Skeletal muscle cell (primary cell): Measurements from ENCODE around the gene IPO9.
"Not testable (repeated sequence)": the region's sequence is repeated elsewhere in the genome, so short reads cannot be mapped to it uniquely, and the experiment has no call there.

Source experiments
- DNase-seq: peaks from one replicate; pipeline ENCODE4 v3.0.0-alpha.2; 2010; ENCODE audit warnings: low read depth
- H3K4me3 ChIP-seq: 2 replicates; pipeline ENCODE4 v1.5.1; 2011; ENCODE audit warnings: low read depth, mild to moderate bottlenecking, control low read depth, low read length, moderate library complexity

Gene IPO9

GRCh38 chr1:201842472-201843027 lies 13.6 kb downstream of the IPO9 start:
- no peak for DNase-seq
- no peak overlapping the region for H3K4me3 ChIP-seq

- H3K4me3 ChIP-seq: no peak overlapping the region
- DNase-seq: no peak
Observed at GRCh38 chr1:201845331-201846083, 16.6 kb downstream of the IPO9 start.

GRCh38 chr1:201847150-201847549 lies 18.2 kb downstream of the IPO9 start:
- H3K4me3 ChIP-seq: no peak overlapping the region
- no peak for DNase-seq

DNA sequence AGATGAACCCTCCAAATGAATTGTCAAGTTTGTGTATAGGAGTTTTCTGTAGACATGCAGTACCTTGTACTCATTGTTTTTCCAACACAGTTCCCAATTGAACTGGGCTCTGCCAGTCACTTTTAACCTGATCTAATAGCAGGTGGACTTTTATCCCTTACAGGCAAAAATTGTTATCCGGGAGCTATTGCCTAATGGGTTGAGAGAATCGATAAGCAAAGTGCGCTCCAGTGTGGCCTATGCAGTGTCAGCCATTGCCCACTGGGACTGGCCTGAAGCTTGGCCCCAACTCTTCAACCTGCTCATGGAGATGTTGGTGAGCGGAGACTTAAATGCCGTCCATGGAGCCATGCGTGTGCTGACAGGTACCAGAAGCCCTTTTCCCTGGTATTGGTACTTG lies 19.3 kb downstream of the IPO9 start:
- no peak for DNase-seq
- no peak overlapping the region for H3K4me3 ChIP-seq

GRCh38 chr1:201849372-201850052 lies 20.6 kb downstream of the IPO9 start:
- H3K4me3 ChIP-seq: no peak overlapping the region
- no peak for DNase-seq

DNA sequence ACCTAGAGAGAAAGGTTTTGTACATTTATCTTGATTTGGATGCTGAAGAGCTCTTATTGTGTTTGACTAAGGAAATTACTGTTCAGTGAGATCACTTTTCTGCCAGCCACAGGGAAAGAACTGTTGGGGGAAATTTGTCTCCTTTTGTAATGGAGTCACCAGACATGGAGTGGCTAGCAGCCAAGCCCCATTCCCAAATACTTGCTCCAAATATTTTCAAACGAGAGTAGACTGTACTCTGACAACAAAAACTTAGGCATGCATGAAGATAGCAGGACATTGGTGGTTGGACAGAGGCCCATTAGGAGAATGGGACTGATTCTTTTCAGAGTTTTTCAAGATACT lies 21.1 kb downstream of the IPO9 start:
- H3K4me3 ChIP-seq: no peak overlapping the region
- peak; percentile 52 for DNase-seq

DNA sequence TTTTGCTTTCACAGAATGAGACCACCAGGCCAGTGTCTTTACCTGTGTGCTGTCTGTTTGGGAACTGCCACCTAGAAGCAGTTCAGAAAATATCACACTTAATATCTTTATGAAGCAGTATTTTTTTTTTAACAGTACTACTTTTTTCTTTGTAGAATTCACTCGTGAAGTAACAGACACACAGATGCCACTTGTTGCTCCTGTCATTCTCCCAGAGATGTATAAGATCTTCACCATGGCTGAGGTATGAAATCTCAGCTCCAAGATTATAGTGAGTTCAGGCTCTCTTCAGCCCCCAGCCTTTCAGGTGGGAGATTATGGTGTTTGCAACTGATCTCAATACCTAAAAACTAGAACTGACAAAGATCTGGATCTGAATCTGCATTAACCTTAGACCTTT lies 23.0 kb downstream of the IPO9 start:
- no peak overlapping the region for H3K4me3 ChIP-seq
- no peak for DNase-seq

- not testable (repeated sequence) for H3K4me3 ChIP-seq, DNase-seq
Observed at GRCh38 chr1:201856722-201857121, 27.8 kb downstream of the IPO9 start.

DNA sequence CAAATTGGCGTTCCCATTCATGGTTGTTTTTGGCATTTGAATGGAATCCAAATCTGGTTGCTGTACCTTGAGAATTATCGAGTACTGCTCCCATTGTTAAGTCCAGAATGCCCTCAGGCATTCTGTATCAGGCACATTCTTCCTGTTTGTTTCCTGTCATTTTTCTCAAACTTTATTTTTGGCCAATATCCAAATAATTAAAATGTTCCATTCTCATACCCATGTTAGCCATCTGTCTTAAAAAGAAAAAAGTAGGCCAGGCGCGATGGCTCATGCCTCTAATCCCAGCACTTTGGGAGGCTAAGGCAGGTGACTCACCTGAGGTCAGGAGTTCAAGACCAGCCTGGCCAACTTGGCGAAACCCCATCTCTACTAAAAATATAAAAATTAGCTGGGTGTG lies 30.5 kb downstream of the IPO9 start:
- no peak for DNase-seq
- H3K4me3 ChIP-seq: no peak overlapping the region

DNA sequence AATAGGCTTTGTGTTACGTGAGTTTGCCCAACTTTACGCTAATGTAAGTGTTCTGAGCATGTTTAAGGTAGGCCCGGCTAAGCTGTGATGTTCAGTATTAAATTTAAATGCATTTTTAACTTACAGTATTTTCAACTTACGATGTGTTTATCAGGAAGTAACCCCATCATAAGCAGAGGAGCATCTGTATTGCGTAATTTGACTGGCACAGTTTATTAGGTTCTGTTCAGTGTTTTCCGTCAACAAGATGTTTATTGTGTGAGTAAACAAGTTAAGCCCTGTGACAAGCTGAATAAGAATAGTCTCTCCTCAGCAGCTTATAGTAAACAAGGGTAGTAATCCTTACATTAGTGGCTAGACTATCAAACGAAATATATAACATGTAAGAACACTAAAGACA lies 32.5 kb downstream of the IPO9 start:
- no peak overlapping the region for H3K4me3 ChIP-seq
- no peak for DNase-seq

DNA sequence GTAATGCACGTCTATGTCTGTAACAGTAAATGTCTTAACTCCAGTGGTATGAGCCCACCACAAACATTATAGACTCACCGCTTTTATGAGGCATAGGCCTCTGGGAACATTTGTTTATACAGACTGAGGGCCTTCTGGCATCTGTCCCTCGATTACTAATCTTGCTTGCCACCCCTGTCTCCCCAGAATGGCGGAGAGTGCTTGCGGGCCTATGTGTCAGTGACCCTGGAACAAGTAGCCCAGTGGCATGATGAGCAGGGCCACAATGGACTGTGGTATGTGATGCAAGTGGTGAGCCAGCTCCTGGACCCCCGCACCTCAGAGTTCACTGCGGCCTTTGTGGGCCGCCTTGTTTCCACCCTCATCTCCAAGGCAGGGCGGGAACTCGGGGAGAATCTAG lies 41.4 kb downstream of the IPO9 start:
- no peak overlapping the region for H3K4me3 ChIP-seq
- no peak for DNase-seq

- no peak overlapping the region for H3K4me3 ChIP-seq
Observed at GRCh38 chr1:201874672-201875071, 45.7 kb downstream of the IPO9 start.

GRCh38 chr1:201876148-201876818 lies 47.3 kb downstream of the IPO9 start:
- no peak for DNase-seq

More at GRCh38 chr1:201874672-201875071, 45.7 kb downstream of the IPO9 start:
- no peak for DNase-seq

GRCh38 chr1:201877877-201878401 lies 49.0 kb downstream of the IPO9 start:
- no peak overlapping the region for H3K4me3 ChIP-seq
- DNase-seq: no peak

More at GRCh38 chr1:201876148-201876818, 47.3 kb downstream of the IPO9 start:
- no peak overlapping the region for H3K4me3 ChIP-seq

DNA sequence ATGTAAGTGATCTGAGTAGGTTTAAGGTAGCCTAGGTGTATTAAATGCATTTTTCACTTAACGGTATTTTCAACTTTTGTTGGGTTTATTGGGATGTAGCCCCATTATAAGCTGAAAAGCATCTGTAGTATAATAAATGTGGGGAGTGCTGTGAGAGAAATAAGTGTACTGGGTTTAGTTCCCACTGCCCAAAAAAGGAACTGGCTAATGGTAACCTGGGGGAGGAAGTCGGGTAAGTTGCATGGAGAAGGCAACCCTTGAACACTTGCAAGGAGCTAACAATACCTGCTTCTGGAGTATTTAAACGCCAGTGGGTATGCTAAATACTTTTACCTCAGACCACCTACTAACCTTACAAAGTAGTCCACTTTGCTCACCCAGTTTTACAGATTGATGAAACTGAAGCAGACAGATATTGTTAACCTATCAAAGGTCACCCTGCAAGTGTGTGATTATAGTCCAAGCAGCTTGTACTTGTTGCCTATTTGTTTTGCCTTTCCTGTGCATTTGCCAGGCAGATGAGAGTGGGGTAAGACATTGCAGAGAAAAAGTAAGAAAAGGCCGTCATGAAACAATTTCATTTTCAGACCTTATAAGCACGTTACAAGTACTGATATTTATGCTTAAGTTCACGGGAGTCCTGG lies 52.1 kb downstream of the IPO9 start:
- no peak overlapping the region for H3K4me3 ChIP-seq
- no peak for DNase-seq

GRCh38 chr1:201881617-201882016 lies 52.7 kb downstream of the IPO9 start:
- no peak for DNase-seq
- H3K4me3 ChIP-seq: no peak overlapping the region

GRCh38 chr1:201882665-201883132 lies 53.7 kb downstream of the IPO9 start:
- DNase-seq: peak; percentile 52

DNA sequence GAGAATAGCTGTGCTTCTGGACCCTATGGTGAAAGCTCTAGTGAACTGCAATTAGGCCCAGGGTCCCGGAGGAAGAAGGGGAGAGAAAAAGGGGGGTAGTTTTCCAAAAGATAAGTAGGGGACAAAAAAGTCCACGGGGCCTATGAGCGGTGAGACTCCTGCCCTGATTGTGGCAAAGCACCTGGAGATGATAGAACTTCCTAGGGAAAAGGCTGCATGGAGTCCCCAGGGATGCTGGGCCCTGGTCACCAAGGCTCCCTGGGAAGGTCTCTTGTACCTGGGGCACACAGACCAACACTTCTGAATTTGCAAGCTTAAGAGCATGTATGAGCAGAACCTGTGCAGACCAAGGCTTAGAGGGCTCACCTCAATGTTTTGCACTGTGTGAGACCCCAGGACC lies 54.3 kb downstream of the IPO9 start:
- DNase-seq: no peak
- no peak overlapping the region for H3K4me3 ChIP-seq

More at GRCh38 chr1:201882665-201883132, 53.7 kb downstream of the IPO9 start:
- no peak overlapping the region for H3K4me3 ChIP-seq

DNA sequence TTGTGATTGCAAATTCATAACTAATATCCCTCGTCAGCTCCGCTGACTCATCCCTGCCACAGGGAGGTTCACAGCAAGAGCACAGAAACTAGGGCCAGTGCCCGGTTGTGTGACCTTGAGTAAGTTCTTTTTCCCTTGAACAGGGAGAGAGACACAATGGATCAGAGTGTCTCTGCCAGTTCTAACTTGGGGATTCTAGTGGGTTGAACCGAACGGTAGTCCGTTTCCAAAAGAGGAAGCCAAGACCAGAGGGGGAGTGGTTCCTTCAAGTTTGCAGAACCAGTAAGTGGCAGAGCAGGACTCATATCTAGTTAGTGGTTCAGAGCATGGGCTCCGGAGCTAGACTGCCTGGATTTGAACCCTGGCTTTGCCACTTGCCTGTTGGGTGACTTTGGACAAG lies 54.8 kb downstream of the IPO9 start:
- no peak overlapping the region for H3K4me3 ChIP-seq
- DNase-seq: no peak
